Skin of body (tissue), 2 donors: ENCODE data around the gene CELF5. TPM values are rescaled to one million over a fixed set of nuclear protein-coding genes. Genes with fewer than 3 reads are reported as not detected.
"Not testable (repeated sequence)": the region's sequence is repeated elsewhere in the genome, so short reads cannot be mapped to it uniquely, and the experiment has no call there.

ENCODE experiments used
- DNase-seq: peaks from one replicate; lab custom pipeline; 2025; lab: John Stamatoyannopoulos, UW
- total RNA-seq: library from RNA; depleted of rRNA; stranded (reverse); fragments of >200 nt; gene quantifications from one replicate; pipeline ENCODE4 v1.2.3, GENCODE V29; 2014

CELF5 gene
- total RNA-seq, 1 donor from 2014 or later = 0.30 TPM

- no peak for DNase-seq
Measured at GRCh38 chr19:3291644-3292043, 67.2 kb downstream of the CELF5 start.

GRCh38 chr19:3292958-3293529 is 68.6 kb downstream of the CELF5 start:
- DNase-seq = no peak

- no peak for DNase-seq
Measured at GRCh38 chr19:3293560-3293959, 69.1 kb downstream of the CELF5 start.

- no peak for DNase-seq
Measured at GRCh38 chr19:3294080-3294850, 69.8 kb downstream of the CELF5 start.

GRCh38 chr19:3295581-3295980 is 71.1 kb downstream of the CELF5 start:
- DNase-seq = no peak

GRCh38 chr19:3296034-3296433 is 71.6 kb downstream of the CELF5 start:
- no peak for DNase-seq

- no peak for DNase-seq
Measured at GRCh38 chr19:3296446-3296845, 72.0 kb downstream of the CELF5 start.

- DNase-seq = no peak
Measured at GRCh38 chr19:3298853-3299449, 74.5 kb downstream of the CELF5 start.

GRCh38 chr19:3300566-3300965 is 76.1 kb downstream of the CELF5 start:
- not testable (repeated sequence) for DNase-seq

- DNase-seq = no peak
Measured at GRCh38 chr19:3302755-3303154, 78.3 kb downstream of the CELF5 start.

GRCh38 chr19:3304871-3305423 is 80.5 kb downstream of the CELF5 start:
- peak; percentile 25 for DNase-seq

GRCh38 chr19:3309724-3310123 is 85.3 kb downstream of the CELF5 start:
- DNase-seq = no peak

- no peak for DNase-seq
Measured at GRCh38 chr19:3310280-3310679, 85.8 kb downstream of the CELF5 start.

GRCh38 chr19:3310711-3311110 is 86.2 kb downstream of the CELF5 start:
- DNase-seq = no peak

GRCh38 chr19:3313199-3313575 is 88.7 kb downstream of the CELF5 start:
- no peak for DNase-seq

GRCh38 chr19:3314962-3315675 is 90.7 kb downstream of the CELF5 start:
- DNase-seq = no peak

GRCh38 chr19:3315676-3315973 is 91.2 kb downstream of the CELF5 start:
- no peak for DNase-seq

GRCh38 chr19:3316132-3316648 is 91.7 kb downstream of the CELF5 start:
- DNase-seq = no peak

- no peak for DNase-seq
Measured at GRCh38 chr19:3316659-3317207, 92.3 kb downstream of the CELF5 start.

GRCh38 chr19:3319643-3320353 is 95.3 kb downstream of the CELF5 start:
- no peak for DNase-seq

GRCh38 chr19:3320354-3320670 is 95.9 kb downstream of the CELF5 start:
- DNase-seq = no peak
